Hepatocyte (in vitro differentiated cells): ENCODE data around the gene MDGA2. TPM values are rescaled to one million over a fixed set of nuclear protein-coding genes. Genes with fewer than 3 reads are reported as not detected.

Experiments used
- DNase-seq: peaks from one replicate; pipeline ENCODE4 v3.0.0-alpha.2; 2016; ENCODE audit warnings: low spot score
- H2AFZ ChIP-seq: fragments of 200-600 bp; sonication (generic); 2 replicates; pipeline ENCODE4 v1.6.0; 2016; ENCODE audit warnings: antibody characterized with exemption, mild to moderate bottlenecking
- H3K27ac ChIP-seq: fragments of 200-600 bp; sonication (generic); 2 replicates; pipeline ENCODE4 v1.5.1; 2016; ENCODE audit warnings: mild to moderate bottlenecking
- H3K27me3 ChIP-seq: fragments of 200-600 bp; sonication (generic); 2 replicates; pipeline ENCODE4 v1.6.1; 2016
- H3K36me3 ChIP-seq: fragments of 200-600 bp; sonication (generic); replicated peaks from 2 replicates; pipeline ENCODE4 v1.5.1; 2016; ENCODE audit warnings: low read depth; ENCODE audit not compliant: insufficient read depth
- H3K4me1 ChIP-seq: fragments of 200-600 bp; sonication (generic); 2 replicates; pipeline ENCODE4 v1.5.1; 2016; ENCODE audit warnings: mild to moderate bottlenecking, moderate library complexity; ENCODE audit not compliant: insufficient read depth
- H3K4me2 ChIP-seq: fragments of 200-600 bp; sonication (generic); 2 replicates; pipeline ENCODE4 v1.6.0; 2016
- H3K4me3 ChIP-seq: fragments of 200-600 bp; sonication (generic); 2 replicates; pipeline ENCODE4 v1.5.1; 2016; ENCODE audit warnings: mild to moderate bottlenecking
- H3K79me2 ChIP-seq: fragments of 200-600 bp; sonication (generic); 2 replicates; pipeline ENCODE4 v1.6.0; 2017; ENCODE audit warnings: mild to moderate bottlenecking
- H3K9me2 ChIP-seq: fragments of 200-600 bp; sonication (generic); replicated peaks from 2 replicates; pipeline ENCODE4 v1.6.0; 2017; ENCODE audit warnings: mild to moderate bottlenecking; ENCODE audit not compliant: insufficient read depth
- H3K9me3 ChIP-seq: fragments of 200-600 bp; sonication (generic); 2 replicates; pipeline ENCODE4 v1.5.1; 2016; ENCODE audit warnings: low read depth, mild to moderate bottlenecking
- H4K20me1 ChIP-seq: fragments of 200-600 bp; sonication (generic); 2 replicates; pipeline ENCODE4 v1.6.0; 2016; ENCODE audit warnings: mild to moderate bottlenecking; ENCODE audit not compliant: insufficient read depth, poor library complexity, severe bottlenecking
- EZH2 ChIP-seq: fragments of 200-600 bp; sonication (generic); IDR thresholded peaks from 2 replicates; pipeline ENCODE4 v1.6.1; 2016; ENCODE audit warnings: antibody characterized with exemption, mild to moderate bottlenecking, borderline replicate concordance
- EZH2phosphoT487 ChIP-seq: fragments of 200-600 bp; sonication (generic); IDR thresholded peaks from one replicate; pipeline ENCODE4 v1.6.1; 2018; ENCODE audit warnings: antibody characterized with exemption, mild to moderate bottlenecking, low read depth, moderate library complexity; ENCODE audit not compliant: unreplicated experiment, severe bottlenecking
- WGBS: methylation state at CpG from one replicate; pipeline ENCODE4 v1.1.6; 2016; ENCODE audit warnings: low lambda C conversion rate; ENCODE audit errors: missing lambda C conversion rate; 5-methylcytosine and 5-hydroxymethylcytosine counted together
- polyA plus RNA-seq: library from polyadenylated mRNA; unstranded; fragments of >200 nt; fragmentation: Nextera tagmentation; extraction: Ambion mirVana; gene quantifications from 2 replicates; pipeline ENCODE4 v1.2.1, GENCODE V29; 2016
- total RNA-seq: library from RNA; depleted of rRNA; stranded (reverse); fragments of >200 nt; gene quantifications from 2 replicates; pipeline ENCODE4 v1.2.3, GENCODE V29; 2014
- TF ChIP-seq, protein P1 (sequence below): fragments of 200-600 bp; sonication (generic); IDR thresholded peaks from 2 replicates; pipeline ENCODE4 v1.5.1; 2016; ENCODE audit warnings: antibody characterized with exemption, mild to moderate bottlenecking; ENCODE audit not compliant: poor library complexity

MDGA2 gene
- total and polyA plus RNA-seq, 2 experiments from 2014 or later = 0.51 to 0.70 TPM

DNA sequence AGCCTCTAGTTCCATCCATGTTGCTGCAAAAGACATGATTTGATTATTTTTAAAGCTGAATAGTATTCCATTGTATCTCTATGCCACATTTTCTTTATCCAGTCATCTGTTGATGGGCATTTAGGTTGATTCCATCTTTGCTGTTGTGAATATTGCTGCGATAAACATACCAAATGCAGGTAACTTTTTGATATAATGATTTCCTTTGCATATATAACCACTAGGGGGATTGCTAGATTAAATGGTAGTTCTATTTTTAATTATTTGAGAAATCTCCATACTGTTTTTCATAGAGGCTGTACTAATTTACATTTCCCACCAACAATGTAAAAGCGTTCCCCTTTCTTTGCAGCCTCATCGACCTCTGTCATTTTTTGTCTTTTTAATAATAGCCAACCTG, 342.5 kb downstream of the MDGA2 start:
- H3K79me2 ChIP-seq = no peaks in the 10 kb centered on the region
- no peaks in the 10 kb centered on the region for H3K36me3 ChIP-seq
- no peaks in the 10 kb centered on the region for H3K4me1 ChIP-seq
- H3K9me2 ChIP-seq = no peaks in the 10 kb centered on the region
- H3K4me3 ChIP-seq = no peak overlapping the region
- H3K27me3 ChIP-seq = no peaks in the 10 kb centered on the region
- H2AFZ ChIP-seq = no peak overlapping the region
- H3K9me3 ChIP-seq = no peaks in the 10 kb centered on the region
- TF ChIP-seq, protein P1, sequence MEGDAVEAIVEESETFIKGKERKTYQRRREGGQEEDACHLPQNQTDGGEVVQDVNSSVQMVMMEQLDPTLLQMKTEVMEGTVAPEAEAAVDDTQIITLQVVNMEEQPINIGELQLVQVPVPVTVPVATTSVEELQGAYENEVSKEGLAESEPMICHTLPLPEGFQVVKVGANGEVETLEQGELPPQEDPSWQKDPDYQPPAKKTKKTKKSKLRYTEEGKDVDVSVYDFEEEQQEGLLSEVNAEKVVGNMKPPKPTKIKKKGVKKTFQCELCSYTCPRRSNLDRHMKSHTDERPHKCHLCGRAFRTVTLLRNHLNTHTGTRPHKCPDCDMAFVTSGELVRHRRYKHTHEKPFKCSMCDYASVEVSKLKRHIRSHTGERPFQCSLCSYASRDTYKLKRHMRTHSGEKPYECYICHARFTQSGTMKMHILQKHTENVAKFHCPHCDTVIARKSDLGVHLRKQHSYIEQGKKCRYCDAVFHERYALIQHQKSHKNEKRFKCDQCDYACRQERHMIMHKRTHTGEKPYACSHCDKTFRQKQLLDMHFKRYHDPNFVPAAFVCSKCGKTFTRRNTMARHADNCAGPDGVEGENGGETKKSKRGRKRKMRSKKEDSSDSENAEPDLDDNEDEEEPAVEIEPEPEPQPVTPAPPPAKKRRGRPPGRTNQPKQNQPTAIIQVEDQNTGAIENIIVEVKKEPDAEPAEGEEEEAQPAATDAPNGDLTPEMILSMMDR = peak; percentile 17
- no peak for TF ChIP-seq EZH2
- no peak overlapping the region for H3K27ac ChIP-seq
- no peak for DNase-seq
- no peak overlapping the region for H3K4me2 ChIP-seq
- WGBS = 96% methylated on average over 3 of the region's 3 CpGs
- H4K20me1 ChIP-seq = no peaks in the 10 kb centered on the region

DNA sequence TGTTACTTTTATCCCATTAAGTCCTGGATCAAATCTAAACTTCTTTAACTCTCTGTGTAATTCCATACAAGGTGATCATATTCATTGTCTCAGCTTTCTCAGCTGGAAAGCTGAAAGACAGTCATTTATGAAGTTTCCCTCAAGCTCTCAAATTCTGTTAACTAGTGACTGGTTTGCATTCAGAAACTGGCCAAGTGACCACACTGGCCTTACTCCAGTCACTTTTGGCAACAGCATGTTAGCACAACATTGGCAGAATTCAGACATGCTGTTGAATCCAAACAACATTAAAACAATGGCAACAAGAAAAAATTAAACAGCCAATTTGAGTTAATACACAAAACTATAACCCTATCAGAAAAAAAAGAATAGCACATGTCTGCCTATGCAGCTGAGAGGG, 343.3 kb downstream of the MDGA2 start:
- TF ChIP-seq EZH2 (no peak), EZH2phosphoT487 (no peak)
- TF ChIP-seq, protein P1 = no peak
- no peaks in the 10 kb centered on the region for H3K27me3 ChIP-seq
- H3K27ac ChIP-seq = no peak overlapping the region
- no peak overlapping the region for H3K4me2 ChIP-seq
- no peaks in the 10 kb centered on the region for H3K9me3 ChIP-seq
- H3K79me2 ChIP-seq = no peaks in the 10 kb centered on the region
- no peaks in the 10 kb centered on the region for H3K4me1 ChIP-seq
- DNase-seq = no peak
- no peak overlapping the region for H3K4me3 ChIP-seq
- H2AFZ ChIP-seq = no peak overlapping the region
- no peaks in the 10 kb centered on the region for H3K9me2 ChIP-seq
- H3K36me3 ChIP-seq = no peaks in the 10 kb centered on the region
- no peaks in the 10 kb centered on the region for H4K20me1 ChIP-seq

DNA sequence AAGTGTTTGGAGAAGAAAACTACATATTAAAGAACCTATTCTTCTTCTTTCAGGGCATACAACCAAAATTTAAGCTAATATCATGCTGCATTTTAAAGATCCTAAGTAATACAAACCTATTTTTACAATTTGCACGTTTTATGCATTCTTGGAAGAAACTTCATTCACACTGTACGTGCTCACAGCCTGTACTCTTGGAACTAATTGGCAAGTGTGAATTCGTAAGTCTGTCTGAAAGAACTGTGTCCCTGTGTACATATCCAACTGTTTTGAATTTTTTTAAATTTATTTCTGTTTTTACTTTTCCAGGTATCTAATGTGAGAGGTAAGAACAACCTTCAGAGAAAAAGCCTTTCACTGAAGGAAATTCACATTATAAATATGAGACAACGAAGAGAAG, 347.0 kb downstream of the MDGA2 start:
- TF ChIP-seq, protein P1 = no peak
- TF ChIP-seq EZH2 (no peak), EZH2phosphoT487 (no peak)

DNA sequence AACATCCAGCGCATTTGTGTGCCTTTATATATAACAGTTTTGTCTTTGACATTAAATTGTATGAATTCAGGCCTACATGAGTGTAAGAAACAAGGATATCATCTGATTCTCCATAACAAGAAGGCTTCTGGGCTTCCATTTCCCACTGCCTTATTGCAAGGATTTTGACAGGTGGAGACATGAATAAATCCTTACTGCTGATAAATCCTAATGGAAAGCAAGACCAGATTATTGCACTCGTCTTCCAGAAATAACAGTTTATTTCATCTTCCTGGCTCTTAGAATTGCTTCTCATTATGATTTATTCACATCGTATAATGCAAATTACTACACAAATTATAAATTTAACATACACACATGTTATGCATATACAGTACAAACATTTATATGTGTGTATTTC, 348.1 kb downstream of the MDGA2 start:
- Histone ChIP-seq H3K27ac (no peak overlapping the region), H3K27me3 (no peaks in the 10 kb centered on the region), H3K79me2 (no peaks in the 10 kb centered on the region), H3K36me3 (no peaks in the 10 kb centered on the region), H4K20me1 (no peaks in the 10 kb centered on the region), H3K9me3 (no peaks in the 10 kb centered on the region), H3K4me3 (no peak overlapping the region), H3K9me2 (no peaks in the 10 kb centered on the region), H2AFZ (no peak overlapping the region), H3K4me1 (no peaks in the 10 kb centered on the region), H3K4me2 (no peak overlapping the region)
- TF ChIP-seq EZH2 = no peak
- TF ChIP-seq EZH2phosphoT487 = no peak
- TF ChIP-seq, protein P1 = no peak
- DNase-seq = no peak
- WGBS = 89% methylated on average over 3 of the region's 3 CpGs

More for the DNA sequence above, 347.0 kb downstream of the MDGA2 start:
- H3K4me2 ChIP-seq = no peak overlapping the region
- DNase-seq = no peak
- no peaks in the 10 kb centered on the region for H3K27me3 ChIP-seq
- no peak overlapping the region for H2AFZ ChIP-seq
- H3K4me1 ChIP-seq = no peaks in the 10 kb centered on the region
- H3K4me3 ChIP-seq = no peak overlapping the region
- no peaks in the 10 kb centered on the region for H3K9me2 ChIP-seq
- H4K20me1 ChIP-seq = no peaks in the 10 kb centered on the region
- H3K79me2 ChIP-seq = no peaks in the 10 kb centered on the region
- WGBS = 89% methylated on average over 4 of the region's 4 CpGs
- no peaks in the 10 kb centered on the region for H3K9me3 ChIP-seq
- H3K27ac ChIP-seq = no peak overlapping the region
- no peaks in the 10 kb centered on the region for H3K36me3 ChIP-seq
